Tongue (tissue), 2 donors: Measurements from ENCODE around the gene ADGRB3. TPM values are rescaled to one million over a fixed set of nuclear protein-coding genes. Genes with fewer than 3 reads are reported as not detected.
A peak's percentile ranks its signal among the peaks of the same experiment; 100 is the strongest.
"Not testable (repeated sequence)": the region's sequence is repeated elsewhere in the genome, so short reads cannot be mapped to it uniquely, and the experiment has no call there.

Experiments used
- DNase-seq: peaks from one replicate; pipeline ENCODE4 v3.0.0-alpha.2; 2015
- total RNA-seq: library from RNA; depleted of rRNA; stranded (reverse); fragments of >200 nt; gene quantifications from one replicate; pipeline ENCODE4 v1.2.3, GENCODE V29; 2014

ADGRB3 gene
- total RNA-seq, 1 donor from 2014 or later: 6.1 TPM

DNA sequence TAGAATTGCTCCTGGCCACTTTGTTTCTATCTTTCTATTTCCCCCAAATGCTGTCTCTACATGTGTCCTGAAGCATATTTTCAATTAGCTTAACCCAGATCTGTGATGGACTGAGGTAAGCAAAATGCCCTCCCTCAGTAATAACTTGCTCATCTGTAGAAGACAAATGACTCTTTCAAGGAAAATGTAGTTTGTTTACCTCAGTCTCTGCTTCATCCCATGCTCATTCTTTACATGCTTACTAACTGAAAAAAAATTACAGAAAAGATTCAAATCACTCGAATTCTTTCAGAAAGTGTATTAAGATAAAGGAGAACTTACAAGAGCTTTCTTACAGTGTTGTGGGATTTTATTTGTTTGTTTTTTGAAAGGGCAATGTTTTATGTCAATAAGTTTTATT lies 630.6 kb downstream of the ADGRB3 start:
- DNase-seq: no peak

GRCh38 chr6:69276204-69276603 lies 641.1 kb downstream of the ADGRB3 start:
- DNase-seq: no peak

GRCh38 chr6:69279805-69280204 lies 644.7 kb downstream of the ADGRB3 start:
- DNase-seq: peak; percentile 88

DNA sequence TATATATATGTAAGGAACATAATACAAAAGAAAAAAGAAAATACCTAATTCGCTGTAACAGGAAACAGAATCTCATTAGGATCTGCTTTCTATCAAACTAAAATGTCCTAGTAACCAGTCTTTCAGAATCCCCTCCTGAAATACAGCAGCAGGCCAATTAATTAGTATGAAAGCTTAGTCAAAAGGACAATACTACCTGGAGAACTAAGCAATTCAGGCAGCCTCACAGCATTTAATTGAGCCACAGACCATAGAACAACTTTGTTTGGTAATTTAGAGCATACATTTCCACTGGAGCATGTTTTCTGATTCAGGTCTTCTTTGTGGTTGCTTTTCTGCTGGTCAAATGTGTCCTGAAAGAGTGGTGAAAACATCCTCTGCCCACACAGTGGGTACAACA lies 645.8 kb downstream of the ADGRB3 start:
- DNase-seq: no peak

- peak; percentile 24 for DNase-seq
These were observed 649.2 kb downstream of the ADGRB3 start for GRCh38 chr6:69284176-69284730.

DNA sequence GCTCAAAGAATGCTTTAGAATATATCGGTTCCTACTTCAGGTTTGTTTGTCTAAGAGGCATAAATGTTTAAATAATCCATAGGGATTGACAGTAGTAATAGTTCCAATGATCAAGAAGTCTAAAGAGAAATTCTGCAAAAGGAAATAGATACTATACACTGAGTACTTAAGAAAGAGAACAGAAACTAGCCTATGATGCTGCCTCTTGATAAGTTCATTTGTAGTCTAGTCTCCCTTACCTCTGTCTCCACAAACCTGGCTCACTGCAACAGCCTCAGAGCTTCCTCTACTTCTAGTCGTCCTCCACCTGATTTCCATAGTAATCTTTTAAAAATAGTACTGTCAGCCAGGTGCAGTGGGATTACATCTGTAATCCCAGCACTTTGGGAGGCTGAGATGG lies 650.0 kb downstream of the ADGRB3 start:
- DNase-seq: no peak

GRCh38 chr6:69286331-69286730 lies 651.2 kb downstream of the ADGRB3 start:
- DNase-seq: peak; percentile 59

DNA sequence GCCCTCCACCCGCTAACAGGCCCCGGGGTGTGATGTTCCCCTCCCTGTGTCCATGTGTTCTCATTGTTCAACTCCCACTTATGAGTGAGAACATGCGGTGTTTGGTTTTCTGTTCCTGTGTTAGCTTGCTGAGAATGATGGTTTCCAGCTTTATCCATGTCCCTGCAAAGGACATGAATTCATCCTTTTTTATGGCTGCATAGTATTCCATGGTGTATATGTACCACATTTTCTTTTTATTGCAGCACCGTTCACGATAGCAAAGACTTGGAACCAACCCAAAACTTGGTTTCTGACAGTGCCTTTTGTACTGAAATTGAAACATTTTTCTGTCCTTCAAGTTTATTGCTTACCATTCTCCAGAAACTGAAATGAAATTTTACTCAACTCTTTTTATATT lies 653.1 kb downstream of the ADGRB3 start:
- DNase-seq: not testable (repeated sequence)

DNA sequence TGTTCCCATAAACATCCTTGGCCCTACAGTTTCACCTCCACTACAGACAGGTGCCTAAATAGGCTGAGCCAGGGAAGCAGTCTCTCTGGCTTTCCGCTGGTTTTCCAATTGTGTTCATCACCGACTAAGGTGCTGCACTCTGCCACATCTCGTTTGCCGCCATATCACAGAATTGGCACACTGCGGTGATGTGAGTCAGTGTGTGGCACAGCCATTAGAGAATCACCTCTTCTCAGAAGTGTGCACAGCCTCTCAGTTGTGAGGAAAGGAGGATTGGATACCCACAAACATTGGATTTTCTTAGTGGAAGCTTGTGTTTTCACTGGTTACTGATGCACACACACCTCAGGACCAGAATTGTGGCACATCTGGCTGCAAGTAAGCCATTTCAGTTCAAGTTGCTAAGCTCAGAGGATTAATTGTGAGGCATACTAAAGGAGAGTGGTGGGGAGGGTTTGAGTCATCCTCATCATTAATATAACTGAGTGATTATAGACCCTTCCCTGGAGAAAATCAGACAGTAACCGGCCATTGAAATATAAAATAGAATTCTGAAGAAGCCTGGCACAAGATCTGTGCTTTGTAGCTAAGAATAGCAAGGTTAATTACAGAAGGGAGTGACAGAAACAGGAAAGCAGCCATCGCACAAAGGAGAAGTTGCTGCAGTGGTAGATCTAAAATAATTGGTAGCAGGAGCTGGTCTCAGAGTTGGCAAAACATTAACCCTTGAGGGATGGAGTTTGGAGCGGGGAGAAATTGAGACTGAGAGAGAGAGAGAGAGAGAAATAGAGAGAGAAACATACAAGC lies 654.8 kb downstream of the ADGRB3 start:
- no peak for DNase-seq

DNA sequence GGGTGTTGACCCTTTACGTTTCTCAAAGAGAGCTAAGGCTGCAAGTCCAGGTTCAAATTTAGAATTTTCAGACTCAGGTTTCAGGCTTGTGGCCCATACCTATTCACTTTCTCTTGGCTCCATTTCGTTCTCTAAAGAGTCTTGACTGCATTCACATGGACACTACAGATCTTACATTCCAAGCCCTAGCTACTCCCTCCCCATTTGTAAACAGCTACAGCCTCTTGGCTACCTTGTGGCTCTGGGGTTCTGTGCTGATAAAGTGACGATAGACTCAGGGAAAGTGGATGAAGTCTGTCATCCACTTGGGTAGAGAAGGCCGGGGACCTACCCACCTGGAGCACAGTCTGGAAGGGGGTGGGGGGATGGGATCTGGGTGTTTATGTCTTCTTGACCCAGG lies 658.4 kb downstream of the ADGRB3 start:
- DNase-seq: no peak

- DNase-seq: no peak
These were observed 659.3 kb downstream of the ADGRB3 start for GRCh38 chr6:69294407-69294806.

- DNase-seq: no peak
These were observed 659.8 kb downstream of the ADGRB3 start for GRCh38 chr6:69294862-69295261.

GRCh38 chr6:69303382-69303781 lies 668.3 kb downstream of the ADGRB3 start:
- no peak for DNase-seq

DNA sequence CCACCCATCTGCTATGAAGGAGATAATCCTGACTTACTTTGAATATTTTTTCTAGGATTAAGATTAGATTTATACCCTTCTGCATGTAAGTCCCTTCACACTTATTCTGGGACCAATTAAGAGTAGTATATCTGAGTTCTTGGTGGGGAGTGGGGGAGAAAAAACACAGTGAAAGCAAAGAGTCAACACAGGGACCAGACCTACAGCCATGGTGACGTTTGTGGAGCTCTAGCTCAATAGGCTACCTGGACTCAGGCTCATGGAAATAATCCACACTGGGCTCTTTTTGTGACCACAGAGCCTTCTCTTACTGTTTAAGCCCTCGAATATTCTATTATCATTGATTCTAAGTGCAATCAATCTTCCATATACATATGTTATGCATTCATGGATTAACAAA lies 670.4 kb downstream of the ADGRB3 start:
- no peak for DNase-seq

GRCh38 chr6:69308584-69308983 lies 673.5 kb downstream of the ADGRB3 start:
- DNase-seq: no peak

- no peak for DNase-seq
These were observed 676.8 kb downstream of the ADGRB3 start for GRCh38 chr6:69311888-69312287.

- peak; percentile 50 for DNase-seq
These were observed 678.9 kb downstream of the ADGRB3 start for GRCh38 chr6:69314001-69314400.

- peak; percentile 53 for DNase-seq
These were observed 679.4 kb downstream of the ADGRB3 start for GRCh38 chr6:69314531-69314930.

DNA sequence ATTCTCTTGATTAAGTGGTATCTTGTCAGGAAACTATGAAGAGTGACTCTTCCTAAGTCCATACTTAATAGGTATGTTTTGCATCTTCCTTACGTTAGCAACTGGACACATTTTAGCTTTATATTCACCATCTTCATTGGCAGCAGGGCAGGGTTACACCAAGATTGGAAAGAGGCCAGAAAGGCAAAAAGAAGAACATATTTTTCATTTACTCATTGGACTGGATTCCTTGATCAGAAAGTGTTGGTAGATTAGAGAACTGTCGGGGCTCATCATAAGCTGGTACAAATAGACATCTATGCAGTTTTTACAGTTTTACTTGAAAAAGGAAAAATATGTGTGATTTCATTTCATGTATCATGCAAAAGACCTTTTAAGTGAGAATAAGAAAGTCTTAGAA lies 696.8 kb downstream of the ADGRB3 start:
- DNase-seq: no peak

DNA sequence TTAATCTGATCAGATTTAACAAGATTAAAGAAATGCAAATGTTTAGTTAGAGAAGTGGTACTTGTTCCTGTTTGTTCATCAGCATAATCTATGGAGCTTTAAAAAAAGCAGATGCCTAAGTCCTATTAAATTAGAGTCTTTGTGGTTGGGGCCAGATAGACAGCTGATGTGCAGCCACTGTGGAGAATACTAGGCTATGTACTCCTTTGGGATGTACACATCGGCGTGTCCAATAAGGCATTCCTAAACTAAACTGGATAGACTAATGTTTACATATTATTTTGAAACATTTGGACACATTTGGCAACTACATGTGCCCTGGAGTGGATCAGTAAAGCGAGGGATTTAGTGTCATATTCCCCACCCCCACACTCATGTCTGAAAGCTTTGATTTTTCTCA lies 702.2 kb downstream of the ADGRB3 start:
- peak; percentile 78 for DNase-seq

- DNase-seq: no peak
These were observed 703.5 kb downstream of the ADGRB3 start for GRCh38 chr6:69338431-69339162.

DNA sequence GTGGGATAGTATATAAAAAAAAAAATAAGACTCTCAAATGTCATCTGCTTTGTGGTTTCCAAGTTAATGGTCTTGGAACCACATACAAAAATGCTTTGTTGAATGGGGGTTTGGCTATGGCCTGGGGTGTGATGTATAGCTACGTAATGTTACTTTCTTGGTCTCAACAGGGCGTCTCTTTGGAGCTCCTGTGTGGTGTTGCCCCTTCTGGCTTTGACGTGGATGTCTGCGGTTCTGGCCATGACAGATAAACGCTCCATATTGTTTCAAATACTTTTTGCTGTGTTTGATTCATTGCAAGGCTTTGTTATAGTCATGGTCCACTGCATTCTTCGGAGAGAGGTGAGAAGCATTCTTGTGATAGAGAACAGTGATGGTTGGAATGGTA lies 704.1 kb downstream of the ADGRB3 start:
- no peak for DNase-seq

DNA sequence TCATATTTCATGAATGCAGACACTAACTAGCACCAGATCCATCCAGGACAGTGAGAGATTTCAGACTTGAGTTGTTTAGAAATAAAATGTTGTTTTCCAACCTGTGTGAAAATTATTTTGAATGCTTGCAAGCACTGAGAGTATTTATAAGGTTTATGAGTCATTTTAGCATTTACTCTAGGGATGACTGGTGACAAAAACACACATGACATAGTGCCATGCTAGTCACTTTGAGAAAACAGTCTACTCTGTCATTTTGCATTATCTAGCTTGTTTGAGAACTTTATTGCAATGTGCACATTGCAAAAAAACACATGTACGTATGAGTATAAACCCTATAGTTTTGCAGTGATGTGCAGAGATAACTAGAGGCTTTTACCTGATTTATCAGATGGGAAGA lies 705.1 kb downstream of the ADGRB3 start:
- DNase-seq: no peak

GRCh38 chr6:69343851-69344250 lies 708.8 kb downstream of the ADGRB3 start:
- peak; percentile 65 for DNase-seq
